BJ (cell line): ENCODE results near the gene MBD5. TPM values are rescaled to one million over a fixed set of nuclear protein-coding genes. Genes with fewer than 3 reads are reported as not detected.

ENCODE experiments used
- CTCF ChIA-PET: fragments of 350-600 bp; formaldehyde crosslinking; extraction: SDS; loops from one replicate; lab custom pipeline; 2021; ENCODE audit warnings: antibody characterized with exemption, inconsistent platforms; lab: Yijun Ruan, JAX
- POLR2A ChIA-PET: fragments of 300-600 bp; sonication (Branson Sonifier 250); formaldehyde crosslinking; extraction: SDS; loops from one replicate; lab custom pipeline; 2021; ENCODE audit warnings: antibody characterized with exemption; lab: Charles Lee
- DNase-seq: peaks from one replicate; pipeline ENCODE4 v3.0.0-alpha.2; 2011; ENCODE audit warnings: low read depth
- H3K27me3 ChIP-seq: 2 replicates; pipeline ENCODE4 v1.6.0; 2011; ENCODE audit warnings: low read length; ENCODE audit not compliant: control insufficient read depth, insufficient read depth
- H3K36me3 ChIP-seq: 2 replicates; pipeline ENCODE4 v1.5.1; 2011; ENCODE audit warnings: low read length; ENCODE audit not compliant: control insufficient read depth, insufficient read depth
- H3K4me3 ChIP-seq: 2 replicates; pipeline ENCODE4 v1.5.1; 2011; ENCODE audit warnings: low read depth, mild to moderate bottlenecking, control low read depth, low read length
- polyA plus RNA-seq: library from polyadenylated mRNA; depleted of rRNA; stranded (reverse); fragments of >200 nt; gene quantifications from 2 replicates; pipeline ENCODE4 v1.2.3, GENCODE V29; 2011
- TF ChIP-seq, protein P1 (sequence below): IDR thresholded peaks from 2 replicates; pipeline ENCODE4 v1.5.1; 2011; ENCODE audit warnings: low read depth, mild to moderate bottlenecking, control low read depth, inconsistent platforms, low read length, moderate library complexity; ENCODE audit not compliant: insufficient read depth

MBD5 gene
- polyA plus RNA-seq, 1 experiment: 20.4 TPM

DNA sequence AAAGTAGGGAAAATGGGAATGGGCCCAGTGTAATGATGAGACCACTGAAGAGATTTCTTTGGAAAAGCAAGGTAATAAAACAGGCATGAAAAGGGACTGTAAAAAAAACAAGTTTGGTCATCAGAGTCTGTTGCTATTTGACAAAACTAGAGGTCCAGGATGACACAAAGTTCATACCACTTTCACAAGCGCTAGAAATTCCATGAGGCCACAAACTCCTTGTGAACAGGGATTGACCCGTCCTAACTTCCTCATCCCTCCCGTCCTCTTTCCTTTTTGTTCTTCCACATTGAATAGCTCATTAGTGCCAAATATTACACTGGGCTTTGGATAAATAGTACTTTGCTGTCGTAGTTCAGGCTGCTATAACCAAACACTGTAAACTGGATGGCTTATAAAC is 434.9 kb downstream of the MBD5 start:
- CTCF ChIA-PET: no interaction called here
- POLR2A ChIA-PET: no interaction called here

DNA sequence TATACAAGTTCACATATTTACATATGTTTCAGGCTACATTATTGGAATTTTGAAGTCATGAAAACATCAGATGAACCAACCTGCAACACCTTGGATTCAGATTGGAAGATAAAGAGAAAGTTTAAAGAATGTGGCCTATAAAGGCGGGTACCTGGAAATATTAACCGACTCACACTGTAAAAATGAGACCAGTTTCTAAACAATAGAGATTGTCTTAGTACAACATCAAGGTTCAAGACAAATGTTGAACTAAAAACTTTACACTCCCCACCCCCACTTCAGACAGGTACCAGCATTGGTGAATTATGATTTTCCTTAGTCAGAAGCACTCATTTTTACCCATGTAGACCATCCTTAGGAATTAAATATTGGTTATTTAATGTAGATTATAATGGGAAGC is 437.3 kb downstream of the MBD5 start:
- Histone ChIP-seq H3K27me3 (no peaks in the 10 kb centered on the region), H3K4me3 (no peak overlapping the region), H3K36me3 (no peaks in the 10 kb centered on the region; the same call in 1 of the 2 replicates)
- POLR2A ChIA-PET: no interaction called here
- TF ChIP-seq, protein P1, sequence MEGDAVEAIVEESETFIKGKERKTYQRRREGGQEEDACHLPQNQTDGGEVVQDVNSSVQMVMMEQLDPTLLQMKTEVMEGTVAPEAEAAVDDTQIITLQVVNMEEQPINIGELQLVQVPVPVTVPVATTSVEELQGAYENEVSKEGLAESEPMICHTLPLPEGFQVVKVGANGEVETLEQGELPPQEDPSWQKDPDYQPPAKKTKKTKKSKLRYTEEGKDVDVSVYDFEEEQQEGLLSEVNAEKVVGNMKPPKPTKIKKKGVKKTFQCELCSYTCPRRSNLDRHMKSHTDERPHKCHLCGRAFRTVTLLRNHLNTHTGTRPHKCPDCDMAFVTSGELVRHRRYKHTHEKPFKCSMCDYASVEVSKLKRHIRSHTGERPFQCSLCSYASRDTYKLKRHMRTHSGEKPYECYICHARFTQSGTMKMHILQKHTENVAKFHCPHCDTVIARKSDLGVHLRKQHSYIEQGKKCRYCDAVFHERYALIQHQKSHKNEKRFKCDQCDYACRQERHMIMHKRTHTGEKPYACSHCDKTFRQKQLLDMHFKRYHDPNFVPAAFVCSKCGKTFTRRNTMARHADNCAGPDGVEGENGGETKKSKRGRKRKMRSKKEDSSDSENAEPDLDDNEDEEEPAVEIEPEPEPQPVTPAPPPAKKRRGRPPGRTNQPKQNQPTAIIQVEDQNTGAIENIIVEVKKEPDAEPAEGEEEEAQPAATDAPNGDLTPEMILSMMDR: no peak
- CTCF ChIA-PET: no interaction called here
- DNase-seq: no peak

More for the DNA sequence above, 434.9 kb downstream of the MBD5 start:
- H3K4me3 ChIP-seq: no peak overlapping the region
- TF ChIP-seq, protein P1: no peak
- DNase-seq: no peak
- H3K36me3 ChIP-seq: no peaks in the 10 kb centered on the region; the same call in 1 of the 2 replicates
- no peaks in the 10 kb centered on the region for H3K27me3 ChIP-seq

DNA sequence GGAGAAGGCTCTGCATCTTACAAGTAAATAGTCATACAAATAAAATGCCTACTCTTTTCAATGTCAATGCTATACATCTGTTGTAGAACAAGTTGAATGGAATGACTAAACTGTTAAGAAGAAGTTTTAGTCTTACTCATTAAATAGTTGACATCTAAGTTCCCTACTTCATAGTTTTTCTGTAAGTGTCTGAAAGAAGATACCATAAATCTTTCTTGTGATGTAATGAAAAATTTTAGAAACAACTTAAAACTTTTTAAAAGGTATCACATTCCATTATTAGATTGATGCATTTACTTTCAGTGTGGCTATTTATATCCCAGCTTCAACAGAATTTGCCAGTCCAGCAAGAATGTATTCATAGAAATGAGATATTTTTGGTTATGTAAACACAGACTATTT is 438.5 kb downstream of the MBD5 start:
- peak; percentile 21 for DNase-seq
- TF ChIP-seq, protein P1: no peak
- ChIA-PET POLR2A (no interaction called here), CTCF (no interaction called here)
- H3K27me3 ChIP-seq: no peaks in the 10 kb centered on the region
- H3K4me3 ChIP-seq: no peak overlapping the region
- no peaks in the 10 kb centered on the region; the same call in 1 of the 2 replicates for H3K36me3 ChIP-seq

DNA sequence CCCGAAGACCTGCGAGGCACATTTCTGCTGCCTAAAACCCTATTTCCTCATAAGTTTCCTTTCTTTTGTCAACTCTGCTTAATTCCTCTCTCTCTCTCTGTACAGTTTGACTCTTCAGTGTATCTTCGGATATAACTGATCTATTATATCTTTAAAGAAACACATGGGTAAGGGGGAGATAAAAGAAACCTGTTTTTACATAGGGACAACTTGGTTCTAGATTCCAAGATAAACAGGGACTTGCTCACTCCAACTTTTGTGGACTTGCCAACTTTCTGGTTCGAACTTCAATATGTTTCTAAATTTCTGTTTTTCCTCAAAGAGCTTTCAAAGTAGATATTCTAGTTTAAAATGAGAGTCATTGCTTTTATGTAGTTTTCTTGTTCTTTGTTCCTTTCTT is 441.0 kb downstream of the MBD5 start:
- TF ChIP-seq, protein P1: no peak
- no peak for DNase-seq
- CTCF ChIA-PET: no interaction called here
- POLR2A ChIA-PET: no interaction called here
- no peaks in the 10 kb centered on the region for H3K27me3 ChIP-seq
- H3K36me3 ChIP-seq: no peaks in the 10 kb centered on the region; the same call in 1 of the 2 replicates
- H3K4me3 ChIP-seq: no peak overlapping the region

DNA sequence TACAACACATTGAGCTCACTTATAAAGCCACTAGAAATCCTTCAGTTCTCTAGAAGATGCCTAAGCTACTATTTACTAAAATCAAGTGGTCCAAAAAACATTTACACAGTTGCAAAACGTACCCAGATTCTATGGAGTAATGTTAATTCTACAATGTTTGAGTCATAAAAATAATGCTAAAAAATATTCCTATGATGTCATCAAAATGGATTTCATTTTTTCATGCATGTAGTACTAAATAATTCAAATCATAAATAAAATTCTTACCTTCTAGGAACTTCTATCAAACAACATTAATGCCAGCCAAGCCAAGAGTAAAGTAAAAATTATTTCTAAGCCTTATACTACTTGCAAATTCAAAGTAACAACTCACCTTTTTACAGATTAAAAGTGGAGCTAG is 454.7 kb downstream of the MBD5 start:
- H3K4me3 ChIP-seq: no peak overlapping the region
- ChIA-PET POLR2A (no interaction called here), CTCF (interaction anchor here (0.6 to 1.4 kb wide), 2 partner anchors 9 to 373 kb away, joined by 4 read pairs; no protein-coding TSS in a partner anchor)
- no peak for DNase-seq
- no peaks in the 10 kb centered on the region for H3K27me3 ChIP-seq
- no peaks in the 10 kb centered on the region for H3K36me3 ChIP-seq
- TF ChIP-seq, protein P1: no peak
